ENCODE data around the gene CFHR5.
"Not testable (repeated sequence)": the region's sequence is repeated elsewhere in the genome, so short reads cannot be mapped to it uniquely, and the experiment has no call there.

Gene CFHR5

GRCh38 chr1:196977278-196977677 lies at the start of gene CFHR5:
TSS of gene CFHR5 (plus strand) at chr1:196977556. CDS start at chr1:196977665, 109 bp downstream.
- no peak for DNase-seq (ENCODE audit: low spot score)

GRCh38 chr1:196932853-196933252 lies 44.5 kb upstream of the CFHR5 start:
- DNase-seq (ENCODE audit: low spot score), result not testable (repeated sequence)

- DNase-seq (ENCODE audit: low spot score), result no peak
Observed at GRCh38 chr1:196933531-196934189, 43.7 kb upstream of the CFHR5 start.

GRCh38 chr1:196941474-196941873 lies 35.9 kb upstream of the CFHR5 start:
- not testable (repeated sequence) for DNase-seq (ENCODE audit: low spot score)

- DNase-seq (ENCODE audit: low spot score), result not testable (repeated sequence)
Observed at GRCh38 chr1:196943568-196943967, 33.8 kb upstream of the CFHR5 start, which contains the start of gene CFHR2. TSS of gene CFHR2 (plus strand) at chr1:196943738. CDS start at chr1:196943881, 143 bp downstream.

- peak; percentile 38 for DNase-seq (ENCODE audit: low spot score)
Observed at GRCh38 chr1:196951711-196952394, 25.5 kb upstream of the CFHR5 start.

GRCh38 chr1:196954778-196955177 lies 22.6 kb upstream of the CFHR5 start:
- DNase-seq (ENCODE audit: low spot score), result no peak

- no peak for DNase-seq (ENCODE audit: low spot score)
Observed at GRCh38 chr1:196955926-196956325, 21.4 kb upstream of the CFHR5 start.

- no peak for DNase-seq (ENCODE audit: low spot score)
Observed at GRCh38 chr1:196960854-196961253, 16.5 kb upstream of the CFHR5 start.

GRCh38 chr1:196970182-196970581 lies 7.2 kb upstream of the CFHR5 start:
- no peak for DNase-seq (ENCODE audit: low spot score)

GRCh38 chr1:196976278-196976677 lies 1.1 kb upstream of the CFHR5 start:
- DNase-seq (ENCODE audit: low spot score), result no peak

- DNase-seq (ENCODE audit: low spot score), result no peak
Observed at GRCh38 chr1:196980859-196981258, 3.5 kb downstream of the CFHR5 start.

- not testable (repeated sequence) for DNase-seq (ENCODE audit: low spot score)
Observed at GRCh38 chr1:196982247-196982646, 4.9 kb downstream of the CFHR5 start.

- DNase-seq (ENCODE audit: low spot score), result not testable (repeated sequence)
Observed at GRCh38 chr1:196991919-196992651, 14.7 kb downstream of the CFHR5 start.

GRCh38 chr1:196993916-196994315 lies 16.6 kb downstream of the CFHR5 start:
- no peak for DNase-seq (ENCODE audit: low spot score)

- DNase-seq (ENCODE audit: low spot score), result peak; percentile 84
Observed at GRCh38 chr1:196997423-196997822, 20.1 kb downstream of the CFHR5 start.

GRCh38 chr1:197001828-197002227 lies 24.5 kb downstream of the CFHR5 start:
- no peak for DNase-seq (ENCODE audit: low spot score)

- DNase-seq (ENCODE audit: low spot score), result no peak
Observed at GRCh38 chr1:197003132-197003531, 25.8 kb downstream of the CFHR5 start.

GRCh38 chr1:197008861-197009260 lies 31.5 kb downstream of the CFHR5 start:
- DNase-seq (ENCODE audit: low spot score), result no peak

- no peak for DNase-seq (ENCODE audit: low spot score)
Observed at GRCh38 chr1:197011614-197012013, 34.3 kb downstream of the CFHR5 start.

GRCh38 chr1:197013234-197013633 lies 35.9 kb downstream of the CFHR5 start:
- DNase-seq (ENCODE audit: low spot score), result no peak

GRCh38 chr1:197016751-197017150 lies 39.4 kb downstream of the CFHR5 start:
- DNase-seq (ENCODE audit: low spot score), result no peak
